ENCODE results near the gene TRIML1. TPM values are rescaled to one million over a fixed set of nuclear protein-coding genes. Genes with fewer than 3 reads are reported as not detected.

Gene TRIML1
- total RNA-seq, 1 experiment from 2014 or later, result not detected

- Mint-ChIP-seq H3K4me3 (no peak overlapping the region), H3K27ac (no peak overlapping the region), H3K36me3 (ENCODE audit: insufficient read depth in 1 of 3, low read depth in 3 of 3) (peaks cover 0 to 17% (median 3%) of the 10 kb centered on the region in 3 experiments; a peak in 4 of 7 replicates), H3K27me3 (ENCODE audit: low read depth) (no peaks in the 10 kb centered on the region), H3K9me3 (peaks cover 15 to 26% of the 10 kb centered on the region in 2 experiments), H3K4me1 (peaks cover 4 to 9% of the 10 kb centered on the region in 2 experiments; a peak in 3 of 4 replicates)
- H2BK120ac ChIP-seq (ENCODE audit: low read depth, low read length, poor library complexity, severe bottlenecking), result no peak overlapping the region
- H2BK20ac ChIP-seq (ENCODE audit: low read depth, low read length, poor library complexity, severe bottlenecking), result no peak overlapping the region
- WGBS (ENCODE audit: extremely low coverage, insufficient read length, low lambda C conversion rate), result no CpG with 5 or more reads among the region's 28 CpGs
- no peaks in the 10 kb centered on the region for H3K23me2 ChIP-seq (ENCODE audit: insufficient read length, low read depth, low read length, poor library complexity, severe bottlenecking)
- no peak overlapping the region for H3K9ac ChIP-seq (ENCODE audit: extremely low read depth, insufficient read length, low read length)
- H2BK5ac ChIP-seq (ENCODE audit: insufficient read length, low read length), result no peak overlapping the region
- H3K56ac ChIP-seq (ENCODE audit: insufficient read length, low read depth, low read length), result no peak overlapping the region
- H3T11ph ChIP-seq (ENCODE audit: low read length), result no peak overlapping the region
- no peak overlapping the region for H4K8ac ChIP-seq (replicated peaks; ENCODE audit: insufficient read length, low read depth, low read length)
- H4K91ac ChIP-seq (ENCODE audit: insufficient read length, low read depth, low read length), result no peak overlapping the region
- H3K9me3 ChIP-seq (ENCODE audit: control insufficient read depth, low read depth, low read length), result no peaks in the 10 kb centered on the region
- H3K14ac ChIP-seq (ENCODE audit: insufficient read depth, low read length), result no peak overlapping the region
- H4K5ac ChIP-seq (ENCODE audit: insufficient read length, low read depth, low read length), result no peak overlapping the region
- H3K4ac ChIP-seq (ENCODE audit: low read depth, low read length), result no peak overlapping the region
- no peak overlapping the region for H3K27ac ChIP-seq (ENCODE audit: insufficient read length, low read depth, low read length)
- H3K79me1 ChIP-seq (ENCODE audit: insufficient read depth, low read depth, low read length, poor library complexity, severe bottlenecking), result no peaks in the 10 kb centered on the region
- H3K4me2 ChIP-seq (ENCODE audit: insufficient read depth, insufficient read length, low read length), result no peak overlapping the region
- no peak overlapping the region for H2AK5ac ChIP-seq (ENCODE audit: insufficient read length, low read length)
- no peak overlapping the region for H2AFZ ChIP-seq (ENCODE audit: low read length)
- no peaks in the 10 kb centered on the region for H3K27me3 ChIP-seq (ENCODE audit: insufficient read depth, low read length)
- no peak for DNase-seq
- no peaks in the 10 kb centered on the region for H4K20me1 ChIP-seq (ENCODE audit: control insufficient read depth, insufficient read depth, insufficient read length)
- no peak for TF ChIP-seq CTCF (conservative IDR thresholded peaks at IDR 0.05)
- no peak overlapping the region for H2BK15ac ChIP-seq (ENCODE audit: low read depth, low read length)
- no peaks in the 10 kb centered on the region for H3K4me1 ChIP-seq (ENCODE audit: insufficient read depth, low read length)
- H3K18ac ChIP-seq (ENCODE audit: insufficient read length, low read depth, low read length), result no peak overlapping the region
- H3K23ac ChIP-seq (ENCODE audit: insufficient read length, low read depth, low read length), result no peak overlapping the region
- no peaks in the 10 kb centered on the region for H3K79me2 ChIP-seq (ENCODE audit: insufficient read depth, low read length)
- H2BK12ac ChIP-seq (ENCODE audit: insufficient read length, low read depth, low read length), result no peak overlapping the region
Measured at GRCh38 chr4:188178806-188179205, 39.6 kb downstream of the TRIML1 start.
